GM23248 (cell line): Measurements from ENCODE around the gene DENND10. TPM values are rescaled to one million over a fixed set of nuclear protein-coding genes. Genes with fewer than 3 reads are reported as not detected.

ENCODE experiments used
- DNase-seq: peaks from one replicate; pipeline ENCODE4 v3.0.0-alpha.2; 2015
- H2AFZ ChIP-seq: fragments of 200-600 bp; sonication (generic); 2 replicates; pipeline ENCODE4 v1.6.1; 2016; ENCODE audit warnings: antibody characterized with exemption
- H3F3A ChIP-seq: fragments of 200-600 bp; sonication (generic); 2 replicates; pipeline ENCODE4 v1.6.1; 2016; ENCODE audit warnings: mild to moderate bottlenecking, antibody characterized with exemption, mixed run types; ENCODE audit not compliant: insufficient read depth
- H3K27ac ChIP-seq: fragments of 200-600 bp; sonication (generic); 2 replicates; pipeline ENCODE4 v1.5.1; 2016; ENCODE audit warnings: mild to moderate bottlenecking
- H3K27me3 ChIP-seq: fragments of 200-600 bp; sonication (generic); replicated peaks from 2 replicates; pipeline ENCODE4 v1.6.1; 2016; ENCODE audit warnings: mild to moderate bottlenecking; ENCODE audit not compliant: insufficient read depth
- H3K36me3 ChIP-seq: fragments of 200-600 bp; sonication (generic); 2 replicates; pipeline ENCODE4 v1.6.1; 2016; ENCODE audit warnings: low read depth, mild to moderate bottlenecking
- H3K4me1 ChIP-seq: fragments of 200-600 bp; sonication (generic); 2 replicates; pipeline ENCODE4 v1.6.1; 2016; ENCODE audit warnings: mild to moderate bottlenecking; ENCODE audit not compliant: insufficient read depth
- H3K4me2 ChIP-seq: fragments of 200-600 bp; sonication (generic); one replicate; pipeline ENCODE4 v1.6.1; 2016; ENCODE audit warnings: mild to moderate bottlenecking; ENCODE audit not compliant: unreplicated experiment
- H3K4me3 ChIP-seq: fragments of 200-600 bp; sonication (generic); 2 replicates; pipeline ENCODE4 v1.5.1; 2016; ENCODE audit warnings: mild to moderate bottlenecking
- H3K79me2 ChIP-seq: fragments of 200-600 bp; sonication (generic); 2 replicates; pipeline ENCODE4 v1.6.1; 2016; ENCODE audit warnings: mild to moderate bottlenecking; ENCODE audit not compliant: insufficient read depth
- H3K9ac ChIP-seq: fragments of 200-600 bp; sonication (generic); 2 replicates; pipeline ENCODE4 v1.6.1; 2016; ENCODE audit warnings: mild to moderate bottlenecking
- H3K9me2 ChIP-seq: fragments of 200-600 bp; sonication (generic); 2 replicates; pipeline ENCODE4 v1.6.1; 2016; ENCODE audit warnings: mixed run types, mild to moderate bottlenecking, moderate library complexity; ENCODE audit not compliant: insufficient read depth
- H3K9me3 ChIP-seq: fragments of 200-600 bp; sonication (generic); one replicate; pipeline ENCODE4 v1.6.1; 2017; ENCODE audit warnings: low read depth
- H4K20me1 ChIP-seq: fragments of 200-600 bp; sonication (generic); 2 replicates; pipeline ENCODE4 v1.6.0; 2016; ENCODE audit not compliant: insufficient read depth
- EZH2 ChIP-seq: fragments of 200-600 bp; sonication (generic); IDR thresholded peaks from 2 replicates; pipeline ENCODE4 v1.6.1; 2018; ENCODE audit warnings: antibody characterized with exemption, mild to moderate bottlenecking; ENCODE audit not compliant: insufficient read depth, poor library complexity, severe bottlenecking
- EZH2phosphoT487 ChIP-seq: fragments of 200-600 bp; sonication (generic); IDR thresholded peaks from 2 replicates; pipeline ENCODE4 v1.6.1; 2018; ENCODE audit warnings: antibody characterized with exemption, moderate library complexity, mild to moderate bottlenecking, low read depth; ENCODE audit not compliant: insufficient read depth
- WGBS, 2 experiments: methylation state at CpG; one replicate each; pipeline ENCODE4 v1.1.6; 2015 to 2017; ENCODE audit warnings: low lambda C conversion rate in 2 of 2, low coverage in 1 of 2; ENCODE audit errors: missing lambda C conversion rate in 2 of 2; 5-methylcytosine and 5-hydroxymethylcytosine counted together
- in situ Hi-C: fragments of 300-500 bp; cut with MboI; formaldehyde crosslinking; loops from 2 replicates; pipeline ENCODE4 v1.15.0; 2020
- polyA plus RNA-seq: library from polyadenylated mRNA; unstranded; fragments of >200 nt; fragmentation: Nextera tagmentation; extraction: Ambion mirVana; gene quantifications from 2 replicates; pipeline ENCODE4 v1.2.1, GENCODE V29; 2016
- total RNA-seq: library from RNA; depleted of rRNA; stranded (reverse); fragments of >200 nt; shearing (Covaris generic); gene quantifications from 2 replicates; pipeline ENCODE4 v1.2.3, GENCODE V29; 2014

DENND10 gene
- total and polyA plus RNA-seq, 2 experiments from 2014 or later, result 76.1 to 82.9 TPM

- Histone ChIP-seq H3K4me1 (peaks cover 48% of the 10 kb centered on the region), H2AFZ (no peak overlapping the region), H3K9me3 (no peaks in the 10 kb centered on the region), H3K4me2 (peak overlapping the region; percentile 68), H3K27ac (peak overlapping the region; percentile 85), H3K9me2 (no peaks in the 10 kb centered on the region), H3K9ac (peak overlapping the region; percentile 58), H3K79me2 (peaks cover 34% of the 10 kb centered on the region), H3K4me3 (peak overlapping the region; percentile 23; the same call in 1 of the 2 replicates), H3K36me3 (peaks cover 30% of the 10 kb centered on the region; the same call in 1 of the 2 replicates), H4K20me1 (no peaks in the 10 kb centered on the region), H3K27me3 (no peaks in the 10 kb centered on the region), H3F3A (peaks cover 47% of the 10 kb centered on the region)
- WGBS, 2 experiments, result 31 to 38% methylated on average over 4 of the region's 4 CpGs
- peak; percentile 87 for DNase-seq
- TF ChIP-seq EZH2phosphoT487 (no peak), EZH2 (no peak)
- in situ Hi-C loops, result no loop called here
Measured at GRCh38 chr10:119112056-119112455, 8.1 kb downstream of the DENND10 start.

GRCh38 chr10:119113751-119114732 is 10.1 kb downstream of the DENND10 start:
- H3K9me2 ChIP-seq, result no peaks in the 10 kb centered on the region
- H3F3A ChIP-seq, result peaks cover 47% of the 10 kb centered on the region
- H3K36me3 ChIP-seq, result peaks cover 31% of the 10 kb centered on the region; the same call in 1 of the 2 replicates
- H2AFZ ChIP-seq, result no peak overlapping the region
- no peaks in the 10 kb centered on the region for H3K9me3 ChIP-seq
- H3K9ac ChIP-seq, result peak overlapping the region; percentile 64
- H3K4me2 ChIP-seq, result peak overlapping the region; percentile 46
- no peaks in the 10 kb centered on the region for H3K27me3 ChIP-seq
- peaks cover 23% of the 10 kb centered on the region; the same call in 1 of the 2 replicates for H3K79me2 ChIP-seq
- H4K20me1 ChIP-seq, result no peaks in the 10 kb centered on the region
- in situ Hi-C loops, result no loop called here
- H3K27ac ChIP-seq, result peak overlapping the region; percentile 85
- 56 to 60% methylated on average over 10 to 11 of the region's 11 CpGs for WGBS, 2 experiments
- no peak for TF ChIP-seq EZH2
- TF ChIP-seq EZH2phosphoT487, result no peak
- peak overlapping the region; percentile 11; the same call in 1 of the 2 replicates for H3K4me3 ChIP-seq
- peaks cover 48% of the 10 kb centered on the region for H3K4me1 ChIP-seq
- DNase-seq, result peak; percentile 95

GRCh38 chr10:119115926-119116325 is 12.0 kb downstream of the DENND10 start:
- Histone ChIP-seq H3K27me3 (no peaks in the 10 kb centered on the region), H4K20me1 (no peaks in the 10 kb centered on the region), H3F3A (peaks cover 43% of the 10 kb centered on the region), H3K9me2 (no peaks in the 10 kb centered on the region), H2AFZ (no peak overlapping the region), H3K79me2 (peaks cover 10% of the 10 kb centered on the region; the same call in 1 of the 2 replicates), H3K4me3 (no peak overlapping the region), H3K4me2 (peak overlapping the region; percentile 24), H3K4me1 (peaks cover 48% of the 10 kb centered on the region), H3K27ac (peak overlapping the region; percentile 50), H3K36me3 (peaks cover 44% of the 10 kb centered on the region; the same call in 1 of the 2 replicates), H3K9ac (no peak overlapping the region), H3K9me3 (no peaks in the 10 kb centered on the region)
- peak; percentile 47 for DNase-seq
- in situ Hi-C loops, result no loop called here
- 43 to 44% methylated on average over 9 of the region's 9 CpGs for WGBS, 2 experiments
- TF ChIP-seq EZH2, result no peak
- TF ChIP-seq EZH2phosphoT487, result no peak

DNA sequence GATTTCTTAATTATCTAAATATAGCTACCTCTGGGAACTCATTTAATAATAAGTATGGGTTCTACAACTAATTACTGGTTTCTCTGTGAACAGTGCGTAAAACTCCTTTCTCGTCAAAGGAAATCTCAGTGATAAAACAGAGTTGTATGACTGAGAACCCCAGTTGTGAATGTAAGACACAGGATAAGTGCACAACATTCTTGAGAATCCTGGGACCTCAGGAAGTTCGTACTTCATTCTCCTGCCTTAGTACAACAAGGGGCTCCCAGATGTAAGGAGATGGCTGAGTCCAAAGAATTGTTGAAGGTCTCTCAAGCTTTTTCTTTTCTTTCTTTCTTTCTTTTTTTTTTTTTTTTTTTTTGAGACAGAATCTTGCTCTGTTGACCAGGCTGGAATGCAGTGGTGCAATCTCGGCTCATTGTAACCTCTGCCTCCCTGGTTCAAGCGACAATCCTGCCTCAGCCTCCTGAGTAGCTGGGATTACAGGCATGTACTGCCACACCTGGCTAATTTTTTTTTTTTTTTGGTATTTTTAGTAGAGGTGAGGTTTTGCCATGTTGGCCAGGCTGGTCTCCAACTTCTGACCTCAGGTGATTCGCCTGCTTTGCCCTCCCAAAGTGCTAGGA is 12.5 kb downstream of the DENND10 start:
- no peak for DNase-seq
- Histone ChIP-seq H3K36me3 (peaks cover 44% of the 10 kb centered on the region; the same call in 1 of the 2 replicates), H3K4me3 (no peak overlapping the region), H4K20me1 (no peaks in the 10 kb centered on the region), H3K4me1 (peaks cover 44% of the 10 kb centered on the region), H3K79me2 (0 out of 2 replicates have a peak, but pooled peaks cover 9% of the 10 kb centered on the region), H2AFZ (no peak overlapping the region), H3K27ac (peak overlapping the region; percentile 50), H3K4me2 (peak overlapping the region; percentile 24), H3K9me3 (no peaks in the 10 kb centered on the region), H3K9ac (no peak overlapping the region), H3K27me3 (no peaks in the 10 kb centered on the region), H3F3A (peaks cover 39% of the 10 kb centered on the region), H3K9me2 (no peaks in the 10 kb centered on the region)
- 91 to 92% methylated on average over 6 of the region's 6 CpGs for WGBS, 2 experiments
- in situ Hi-C loops, result no loop called here
- TF ChIP-seq EZH2, result no peak
- TF ChIP-seq EZH2phosphoT487, result no peak
